Gastrocnemius medialis (tissue), 4 donors: ENCODE measurements around the gene LGALS7. TPM values are rescaled to one million over a fixed set of nuclear protein-coding genes. Genes with fewer than 3 reads are reported as not detected.

Experiments used
- ATAC-seq, 2 donors: fragments of 150-250 bp; one replicate each; pipeline ENCODE4 v1.9.1; 2016
- DNase-seq, 2 donors: peaks; one replicate each; pipeline ENCODE4 v3.0.0-alpha.2; 2019
- H3K27ac ChIP-seq, 4 donors: fragments of 200-600 bp; sonication (generic); 1 replicate in 1 of 4; 2 replicates in 3 of 4; pipeline ENCODE4 v1.5.1; 2016 to 2018; ENCODE audit warnings: mild to moderate bottlenecking in 2 of 4, moderate library complexity in 1 of 4
- H3K27me3 ChIP-seq, 3 donors: fragments of 200-600 bp; sonication (generic) in 2 of 3; 1 replicate in 1 of 3; 2 replicates in 2 of 3; pipeline versions ENCODE4 v1.5.1 to v1.6.0; 2016 to 2019; ENCODE audit warnings: mild to moderate bottlenecking in 1 of 3, moderate library complexity in 1 of 3
- H3K36me3 ChIP-seq, 2 donors: fragments of 200-600 bp; sonication (generic) in 1 of 2; one replicate each; pipeline ENCODE4 v1.5.1; 2017 to 2018
- H3K4me1 ChIP-seq, 2 donors: fragments of 200-600 bp; sonication (generic) in 1 of 2; one replicate each; pipeline ENCODE4 v1.5.1; 2016 to 2017; ENCODE audit warnings: mild to moderate bottlenecking in 2 of 2
- H3K4me3 ChIP-seq, 4 donors: fragments of 200-600 bp; sonication (generic) in 3 of 4; 1 replicate in 1 of 4; 2 replicates in 3 of 4; pipeline ENCODE4 v1.5.1; 2016 to 2019; ENCODE audit warnings: mild to moderate bottlenecking in 2 of 4
- H3K9me3 ChIP-seq, 3 donors: fragments of 200-600 bp; sonication (generic) in 2 of 3; 1 replicate in 1 of 3; 2 replicates in 2 of 3; pipeline ENCODE4 v1.5.1; 2016 to 2019
- CTCF ChIP-seq, 5 experiments: fragments of 450-650 bp in 3 of 5; fragments of 200-600 bp in 2 of 5; sonication (generic) in 2 of 5; IDR thresholded peaks in 4 of 5; conservative IDR thresholded peaks in 1 of 5; 1 replicate in 4 of 5; 2 replicates in 1 of 5; pipeline ENCODE4 v1.5.1; 2016 to 2019; ENCODE audit warnings: antibody characterized with exemption in 5 of 5, mild to moderate bottlenecking in 3 of 5, moderate library complexity in 3 of 5
- POLR2A ChIP-seq, 2 donors: fragments of 450-650 bp; IDR thresholded peaks; one replicate each; pipeline ENCODE4 v1.6.1; 2017; ENCODE audit warnings: antibody characterized with exemption in 2 of 2, mild to moderate bottlenecking in 2 of 2, moderate library complexity in 2 of 2
- in situ Hi-C, 4 donors: fragments of 200-750 bp; cut with MboI; loops; one replicate each; pipeline versions ENCODE4 v1.15.0 to v1.8.0; 2017; ENCODE audit warnings: low sequenced_read_pairs in 4 of 4
- intact Hi-C: fragments of 100-400 bp; cut with DNase I; formaldehyde crosslinking; loops from one replicate; pipeline ENCODE4 v1.15.1; 2023; ENCODE audit warnings: low total_unique reads
- total RNA-seq, 4 donors: library from RNA; depleted of rRNA; stranded (reverse); fragments of >200 nt; gene quantifications; one replicate each; pipeline versions ENCODE4 v1.1.0 to v1.2.3, GENCODE V29; 2016

Gene LGALS7
- total RNA-seq, 4 donors from 2014 or later: not detected

GRCh38 chr19:38730470-38730730 is 42.9 kb downstream of the LGALS7 start:
- peak overlapping the region in 1 of 4 donors; percentile 54 for H3K27ac ChIP-seq
- H3K27me3 ChIP-seq: no peaks in the 10 kb centered on the region
- H3K36me3 ChIP-seq: peaks cover 4 to 53% of the 10 kb centered on the region in 2 donors
- H3K9me3 ChIP-seq: no peaks in the 10 kb centered on the region
- in situ Hi-C loops: loop anchor here in 2 of 4 donors (25.0 kb wide), 1 partner anchor 182 kb away; the partner anchor contains the start of gene CCER2 (in 2 of the 2)
- ATAC-seq (no peak), DNase-seq (no peak)
- intact Hi-C loops: loop anchor here (5.0 kb wide), 1 partner anchor 83 kb away; the partner anchor contains the start of gene ACTN4
- no peak for TF ChIP-seq CTCF (IDR thresholded peaks at IDR 0.05 in 4 of 5, conservative IDR thresholded peaks at IDR 0.05 in 1 of 5)
- no peak for TF ChIP-seq POLR2A (IDR thresholded peaks at IDR 0.05)
- H3K4me3 ChIP-seq: no peak overlapping the region
- H3K4me1 ChIP-seq: peaks cover 7 to 8% of the 10 kb centered on the region in 2 donors

GRCh38 chr19:38729653-38730469 is 43.5 kb downstream of the LGALS7 start:
- TF ChIP-seq CTCF (IDR thresholded peaks at IDR 0.05 in 4 of 5, conservative IDR thresholded peaks at IDR 0.05 in 1 of 5): peak; percentile 71 to 89 (median 76)
- no peak for TF ChIP-seq POLR2A (IDR thresholded peaks at IDR 0.05)
- ATAC-seq (peak in 1 of 2 donors; percentile 45), DNase-seq (peak in 1 of 2 donors; percentile 58)
- H3K9me3 ChIP-seq: no peaks in the 10 kb centered on the region
- no peak overlapping the region for H3K4me3 ChIP-seq
- no peaks in the 10 kb centered on the region for H3K27me3 ChIP-seq
- H3K4me1 ChIP-seq: peaks cover 7 to 8% of the 10 kb centered on the region in 2 donors
- peak overlapping the region; percentile 25 to 54 (median 40) for H3K27ac ChIP-seq
- H3K36me3 ChIP-seq: peaks cover 4 to 59% of the 10 kb centered on the region in 2 donors
- in situ Hi-C loops: loop anchor here in 2 of 4 donors (25.0 kb wide), 1 partner anchor 182 kb away; the partner anchor contains the start of gene CCER2 (in 2 of the 2)
- intact Hi-C loops: loop anchor here (5.0 kb wide), 1 partner anchor 83 kb away; the partner anchor contains the start of gene ACTN4

- in situ Hi-C loops: loop anchor here in 2 of 4 donors (25.0 kb wide), 1 partner anchor 183 kb away; the partner anchor contains the start of gene CCER2 (in 2 of the 2)
- DNase-seq (no peak), ATAC-seq (no peak)
- no peak overlapping the region for H3K4me3 ChIP-seq
- H3K27me3 ChIP-seq: no peaks in the 10 kb centered on the region
- H3K36me3 ChIP-seq: peaks cover 4 to 68% of the 10 kb centered on the region in 2 donors
- TF ChIP-seq POLR2A (IDR thresholded peaks at IDR 0.05): no peak
- no peak for TF ChIP-seq CTCF (IDR thresholded peaks at IDR 0.05 in 4 of 5, conservative IDR thresholded peaks at IDR 0.05 in 1 of 5)
- intact Hi-C loops: no loop called here
- H3K4me1 ChIP-seq: peaks cover 7 to 8% of the 10 kb centered on the region in 2 donors
- peak overlapping the region; percentile 25 to 54 (median 40) for H3K27ac ChIP-seq
- H3K9me3 ChIP-seq: no peaks in the 10 kb centered on the region
Measured at GRCh38 chr19:38728752-38729541, 44.4 kb downstream of the LGALS7 start.

- Histone ChIP-seq H3K36me3 (peaks cover 4 to 77% of the 10 kb centered on the region in 2 donors), H3K4me1 (peaks cover 7 to 8% of the 10 kb centered on the region in 2 donors), H3K27me3 (no peaks in the 10 kb centered on the region), H3K4me3 (no peak overlapping the region), H3K9me3 (no peaks in the 10 kb centered on the region), H3K27ac (peak overlapping the region; percentile 35 to 44 (median 43))
- DNase-seq (no peak), ATAC-seq (no peak)
- TF ChIP-seq CTCF (IDR thresholded peaks at IDR 0.05 in 4 of 5, conservative IDR thresholded peaks at IDR 0.05 in 1 of 5): no peak
- TF ChIP-seq POLR2A (IDR thresholded peaks at IDR 0.05): no peak
- intact Hi-C loops: no loop called here
- in situ Hi-C loops: loop anchor here in 2 of 4 donors (25.0 kb wide), 1 partner anchor 184 kb away; the partner anchor contains the start of gene CCER2 (in 2 of the 2)
Measured at GRCh38 chr19:38727868-38728660, 45.3 kb downstream of the LGALS7 start.
